Right ventricle myocardium inferior (tissue), 1 donor: Measurements from ENCODE around the gene MACROD1. TPM values are rescaled to one million over a fixed set of nuclear protein-coding genes. Genes with fewer than 3 reads are reported as not detected.

Experiments
- ATAC-seq: fragments of 200-7000 bp; cut with Tn5 transposase; one replicate; pipeline ENCODE4 v1.9.1; 2020; ENCODE audit warnings: mild to moderate bottlenecking, moderate library complexity
- DNase-seq: peaks from one replicate; pipeline ENCODE4 v3.0.0; 2021; ENCODE audit errors: missing footprints
- intact Hi-C: fragments of 100-400 bp; cut with DNase I; formaldehyde crosslinking; loops from one replicate; pipeline ENCODE4 v1.11.0; 2022
- total RNA-seq: library from RNA; stranded (reverse); fragmentation: NEBNext Ultra II Directional; extraction: Animal tissue kit (Norgen Biotek cat#: 25700); gene quantifications from one replicate; pipeline ENCODE4 v1.2.1, GENCODE V29; 2021
- donor health status: DM: no; HTN: yes; CAD: no; lungs with severe emphysema.

MACROD1 gene
- total RNA-seq, 1 donor from 2014 or later, result 119 TPM

DNA sequence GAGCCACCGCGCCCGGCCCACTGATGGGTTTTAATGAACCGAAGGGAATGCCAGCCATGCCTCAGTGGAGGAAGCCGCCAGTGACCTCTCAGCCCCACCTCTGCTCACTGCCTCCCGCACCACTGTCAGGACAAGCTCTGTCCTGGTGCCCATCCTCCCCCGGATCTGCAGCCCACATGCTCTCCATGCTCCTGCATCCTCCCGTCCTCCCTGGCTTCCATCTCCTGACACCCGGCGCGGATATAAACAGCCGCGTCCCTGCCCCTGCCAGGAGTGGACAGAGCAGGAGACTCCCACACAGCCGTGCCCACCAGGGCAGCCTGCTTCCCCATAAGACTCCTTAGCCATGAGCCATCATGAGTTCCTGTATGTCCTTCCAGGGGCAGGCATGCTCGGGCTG lies 26.9 kb downstream of the MACROD1 start:
- intact Hi-C loops, result no loop called here
- ATAC-seq (no peak), DNase-seq (no peak)

- ATAC-seq (no peak), DNase-seq (no peak)
- intact Hi-C loops, result no loop called here
Measured at GRCh38 chr11:64138398-64138797, 27.5 kb downstream of the MACROD1 start.

DNA sequence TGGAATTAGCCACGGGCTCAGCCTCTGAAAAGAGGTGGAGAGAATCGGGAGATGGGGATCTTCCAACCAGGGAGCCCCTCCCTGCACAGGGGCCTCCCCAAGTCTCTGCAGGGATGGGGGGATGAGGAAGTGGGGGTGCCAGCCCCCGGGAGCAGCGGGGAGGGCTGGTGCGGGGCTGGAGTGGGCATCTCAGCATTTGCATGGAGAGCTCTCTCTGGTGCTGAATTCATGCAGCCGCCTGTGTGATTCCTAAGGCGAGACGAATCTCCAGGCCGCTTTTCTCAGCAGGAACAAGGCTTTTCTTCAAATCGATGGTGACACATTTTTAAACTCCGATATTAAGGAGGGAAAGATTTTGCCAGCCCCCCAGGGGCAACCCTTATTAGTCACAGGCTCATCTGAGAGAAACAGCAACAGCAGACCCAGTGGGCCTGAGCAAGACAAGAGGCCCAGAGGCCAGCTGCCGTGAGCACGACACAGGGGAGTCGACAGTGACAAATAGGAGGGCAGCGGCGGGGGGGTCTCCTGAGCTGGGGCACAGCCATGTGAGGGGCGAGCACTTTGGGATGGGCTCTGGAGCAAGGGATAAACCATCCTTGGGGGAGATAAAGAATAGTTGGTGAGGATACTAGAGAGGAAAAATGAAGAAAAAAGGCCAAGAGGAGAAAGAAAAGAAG lies 29.0 kb downstream of the MACROD1 start:
- no peak for DNase-seq
- no peak for ATAC-seq
- intact Hi-C loops, result no loop called here

DNA sequence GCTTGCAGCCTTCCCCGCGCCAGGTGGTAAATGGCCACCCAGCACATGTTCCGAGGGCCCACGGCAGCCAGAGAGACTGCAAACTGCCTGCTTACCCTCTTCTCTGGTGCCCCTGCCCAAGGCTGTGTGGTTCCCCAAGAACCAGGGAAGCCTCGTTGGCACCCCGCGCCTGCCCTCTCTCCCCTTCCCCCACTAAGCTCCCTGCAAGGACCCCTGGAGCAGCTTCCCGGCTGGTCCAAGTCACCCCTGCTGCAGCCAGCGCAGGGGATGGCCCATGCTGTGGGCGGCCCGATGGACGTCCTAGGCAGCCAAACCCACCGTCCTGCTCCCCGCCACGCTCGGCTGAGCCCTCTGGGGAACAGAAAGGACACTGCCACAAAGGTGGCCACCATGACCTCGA lies 30.2 kb downstream of the MACROD1 start:
- DNase-seq, result no peak
- ATAC-seq, result no peak
- intact Hi-C loops, result no loop called here

GRCh38 chr11:64134963-64135362 lies 30.9 kb downstream of the MACROD1 start:
- DNase-seq (no peak), ATAC-seq (no peak)
- intact Hi-C loops, result no loop called here

GRCh38 chr11:64132982-64133705 lies 32.8 kb downstream of the MACROD1 start:
- ATAC-seq (no peak), DNase-seq (no peak)
- intact Hi-C loops, result no loop called here

DNA sequence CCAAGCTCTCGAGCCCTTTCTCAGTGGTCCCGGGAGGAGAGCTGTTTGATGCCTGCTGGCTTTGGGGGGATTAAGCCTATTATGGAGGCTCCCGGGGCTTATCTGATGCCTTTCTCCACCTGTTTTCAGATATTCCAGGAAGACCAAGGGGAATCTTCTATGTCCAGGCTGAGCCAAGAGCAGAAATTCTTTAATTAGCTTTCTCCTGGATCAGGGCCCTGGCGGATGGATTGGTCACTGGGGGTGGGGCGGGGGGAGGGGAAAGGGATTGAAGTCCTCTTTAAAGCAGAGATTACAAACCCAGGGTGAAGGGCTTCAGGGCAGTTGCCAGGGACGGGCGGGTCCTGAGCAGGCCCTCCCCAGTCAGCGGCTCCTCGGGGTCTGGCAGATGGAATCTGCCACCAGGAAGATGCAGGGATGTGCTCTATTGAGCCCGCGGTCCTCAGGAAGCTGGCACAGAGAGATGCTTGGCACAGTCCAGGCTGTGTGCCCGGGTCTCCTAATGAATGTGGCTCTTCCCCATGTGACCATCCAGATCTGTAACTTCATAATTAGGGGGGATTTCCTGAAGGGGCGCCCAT lies 33.6 kb downstream of the MACROD1 start:
- no peak for ATAC-seq
- intact Hi-C loops, result no loop called here

DNA sequence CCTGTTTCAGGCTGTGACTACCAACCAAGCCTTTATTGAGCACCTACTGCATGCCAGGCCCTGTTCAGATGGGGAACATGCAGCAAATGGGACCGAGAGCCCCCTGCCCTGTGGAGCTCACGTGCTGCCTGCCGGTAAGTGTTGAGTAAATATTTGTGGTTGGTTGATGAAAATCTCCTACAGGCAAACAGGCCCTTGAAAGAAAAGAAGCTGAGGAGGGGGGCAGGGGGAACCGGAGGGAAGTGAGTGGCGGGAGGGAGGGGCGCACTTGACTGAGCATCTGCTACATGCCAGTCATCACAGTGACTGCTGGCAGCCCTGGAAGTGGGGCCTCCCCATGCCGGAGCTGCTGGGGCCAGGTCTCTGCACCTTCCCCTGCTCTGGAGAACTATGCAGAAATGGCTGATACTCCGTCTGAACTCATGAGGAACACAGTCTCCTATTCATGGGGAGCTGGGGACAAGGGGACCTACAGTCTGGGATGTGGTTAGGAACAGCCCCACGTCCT lies 34.2 kb downstream of the MACROD1 start:
- ATAC-seq (no peak), DNase-seq (no peak)
- intact Hi-C loops, result no loop called here

More for the DNA sequence above, 33.6 kb downstream of the MACROD1 start:
- DNase-seq, result no peak

DNA sequence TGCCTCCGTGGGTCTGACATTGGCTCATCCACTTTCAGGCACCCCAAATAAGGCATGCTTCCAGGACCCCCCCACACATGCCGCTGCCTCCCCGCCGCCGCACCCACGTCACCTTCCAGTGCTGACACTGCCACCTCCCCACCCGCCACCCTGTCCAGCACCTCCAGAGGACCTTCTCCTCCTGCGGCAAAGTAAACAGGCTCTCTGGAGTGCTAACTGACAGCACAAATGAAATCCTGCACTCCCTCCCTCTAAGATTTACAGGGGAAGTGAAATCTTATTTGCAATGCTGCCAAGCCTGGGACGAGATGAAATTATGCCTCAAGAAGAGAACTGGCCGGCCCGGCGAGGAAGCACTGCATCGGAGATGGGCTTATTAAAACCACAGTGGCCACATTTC lies 35.3 kb downstream of the MACROD1 start:
- no peak for DNase-seq
- ATAC-seq, result no peak
- intact Hi-C loops, result no loop called here

DNA sequence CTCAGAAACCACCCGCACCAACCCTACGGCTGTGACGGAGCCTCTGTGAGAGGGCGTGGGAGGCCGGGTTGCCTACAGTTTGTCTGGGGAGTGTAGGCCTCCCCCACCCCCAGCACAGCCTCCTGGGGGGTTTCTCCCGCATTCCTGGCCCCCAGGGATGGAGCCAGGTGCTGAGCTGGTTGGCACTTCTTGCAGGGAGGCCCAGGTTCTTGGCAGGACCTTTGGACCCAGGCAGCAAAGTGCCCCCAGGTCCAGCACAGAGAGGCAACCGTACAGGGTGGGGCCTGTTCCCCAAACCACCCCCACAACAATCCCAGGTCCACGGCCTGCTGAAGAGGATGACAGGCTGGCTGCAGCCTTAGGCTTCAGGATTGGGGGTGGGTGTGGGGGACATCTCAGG lies 36.5 kb downstream of the MACROD1 start:
- intact Hi-C loops, result no loop called here
- no peak for ATAC-seq
- no peak for DNase-seq

- intact Hi-C loops, result no loop called here
- DNase-seq, result no peak
- ATAC-seq, result no peak
Measured at GRCh38 chr11:64128255-64129006, 37.5 kb downstream of the MACROD1 start.

DNA sequence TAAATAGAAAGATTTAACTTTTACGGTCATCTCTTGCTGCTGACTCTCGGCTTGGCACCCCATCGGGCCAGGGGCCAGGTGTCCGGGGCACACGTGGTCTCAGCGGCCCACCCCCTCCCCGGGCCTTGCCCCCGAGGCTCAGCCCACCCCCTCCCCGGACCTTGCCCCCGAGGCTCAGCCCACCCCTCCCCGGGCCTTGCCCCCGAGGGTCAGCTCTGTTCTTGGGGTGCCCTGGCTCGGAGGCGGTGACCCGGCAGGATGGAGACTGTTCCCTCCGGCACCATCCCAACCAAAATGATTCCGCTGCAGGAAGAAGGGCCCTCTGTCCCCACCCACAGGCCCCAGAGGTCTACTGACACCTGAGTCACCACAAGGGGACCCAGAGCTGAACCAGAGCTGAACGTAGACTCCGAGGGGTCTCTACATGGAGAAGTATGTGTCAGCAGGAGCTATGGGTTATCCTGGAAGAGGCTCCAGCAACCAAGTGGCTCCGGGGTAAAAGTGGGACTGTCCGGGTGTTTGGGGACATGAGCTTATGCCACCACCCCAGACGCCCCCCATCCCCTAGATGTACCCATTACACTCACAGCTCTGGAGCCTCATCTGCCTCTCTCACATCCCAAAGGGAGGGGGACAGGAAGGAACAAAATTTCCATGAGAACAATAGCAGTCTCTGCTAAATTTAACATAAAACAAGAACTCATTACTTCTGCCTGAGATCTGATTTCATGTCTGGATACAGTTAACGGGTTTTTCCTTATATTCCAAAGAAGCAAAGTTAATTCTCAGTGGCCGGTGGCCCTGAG lies 38.4 kb downstream of the MACROD1 start:
- no peak for ATAC-seq
- DNase-seq, result no peak
- intact Hi-C loops, result no loop called here

DNA sequence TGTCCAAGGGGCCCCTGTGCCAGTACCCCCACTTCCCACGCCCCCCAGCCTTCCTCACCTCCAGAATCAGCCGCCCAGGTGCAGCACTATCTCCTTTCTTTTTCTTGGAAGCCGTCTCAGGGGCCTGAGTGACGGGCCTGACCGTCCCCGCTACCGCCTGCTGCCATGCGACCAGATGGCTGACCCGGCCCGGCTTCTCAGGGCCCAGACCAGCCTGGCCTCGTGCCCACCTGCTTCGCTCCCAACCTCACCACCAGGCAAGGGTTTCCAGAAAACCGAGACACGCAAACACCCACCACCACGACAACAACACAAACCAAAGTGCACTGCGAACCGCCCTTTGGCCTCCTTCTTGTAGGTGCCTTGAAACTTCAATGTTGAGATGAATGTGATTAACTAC lies 39.1 kb downstream of the MACROD1 start:
- ATAC-seq, result no peak
- no peak for DNase-seq
- intact Hi-C loops, result no loop called here

DNA sequence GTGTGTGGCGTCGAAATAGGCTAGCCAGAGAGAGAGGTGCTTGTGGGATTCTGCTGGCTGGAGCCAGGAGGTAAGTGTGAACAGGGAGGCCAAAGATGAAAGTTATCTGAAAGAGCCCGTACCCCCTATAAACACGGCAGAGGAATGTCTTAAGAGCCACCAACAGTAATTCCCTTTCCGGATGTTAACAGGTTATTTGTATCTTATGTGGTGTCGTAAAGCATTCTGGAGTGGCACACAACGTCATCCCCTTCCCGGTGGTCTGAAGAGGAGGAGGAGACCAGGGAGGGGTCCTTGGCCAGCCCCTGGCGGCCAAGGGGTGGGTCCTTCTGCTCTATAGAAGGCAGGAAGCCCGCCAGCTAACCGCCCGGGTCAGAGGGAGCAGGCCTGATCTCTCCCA lies 39.5 kb downstream of the MACROD1 start:
- intact Hi-C loops, result no loop called here
- DNase-seq (no peak), ATAC-seq (no peak)

DNA sequence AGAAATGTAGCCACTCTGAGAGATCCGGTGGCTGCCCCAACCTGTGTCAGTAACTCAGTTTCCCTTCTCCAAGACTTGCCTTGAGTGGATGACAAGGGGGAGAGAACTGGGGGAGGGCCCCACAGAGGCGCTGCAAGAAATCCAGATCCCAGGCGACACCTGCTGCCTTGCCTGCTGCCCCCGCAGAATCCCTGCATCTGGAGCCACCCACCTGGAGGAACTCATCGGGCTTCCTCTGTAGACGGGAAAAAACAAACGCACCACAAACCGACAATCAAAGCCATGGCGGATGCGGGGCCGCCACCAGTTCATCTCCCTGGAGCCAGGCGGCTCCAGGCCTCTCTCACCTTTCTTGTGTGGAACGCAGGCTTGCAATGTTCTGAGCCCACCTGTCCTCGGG lies 40.2 kb downstream of the MACROD1 start:
- DNase-seq, result no peak
- ATAC-seq, result no peak
- intact Hi-C loops, result no loop called here

DNA sequence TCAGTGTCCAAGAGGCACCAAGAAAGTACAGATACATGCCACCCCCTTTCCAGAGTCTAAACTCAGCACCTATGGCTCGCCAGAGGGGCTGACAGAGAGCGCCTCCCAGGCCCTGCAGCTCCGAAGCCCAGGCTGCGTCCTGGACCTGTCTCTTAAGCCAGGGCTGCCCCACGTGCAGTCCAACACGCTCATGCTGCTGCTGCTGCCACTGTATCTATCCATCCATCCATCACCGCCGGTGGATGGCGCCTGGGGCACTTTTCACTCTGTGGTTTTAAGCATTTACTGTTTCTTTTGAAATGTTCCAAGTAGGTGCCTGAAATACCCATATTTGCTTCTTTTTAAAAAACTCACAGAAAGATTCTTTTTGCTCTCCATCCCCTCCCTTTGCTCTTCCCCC lies 41.8 kb downstream of the MACROD1 start:
- intact Hi-C loops, result loop anchor here (5.0 kb wide), 1 partner anchor 47 kb away; no protein-coding TSS in a partner anchor
- ATAC-seq, result no peak
- no peak for DNase-seq

DNA sequence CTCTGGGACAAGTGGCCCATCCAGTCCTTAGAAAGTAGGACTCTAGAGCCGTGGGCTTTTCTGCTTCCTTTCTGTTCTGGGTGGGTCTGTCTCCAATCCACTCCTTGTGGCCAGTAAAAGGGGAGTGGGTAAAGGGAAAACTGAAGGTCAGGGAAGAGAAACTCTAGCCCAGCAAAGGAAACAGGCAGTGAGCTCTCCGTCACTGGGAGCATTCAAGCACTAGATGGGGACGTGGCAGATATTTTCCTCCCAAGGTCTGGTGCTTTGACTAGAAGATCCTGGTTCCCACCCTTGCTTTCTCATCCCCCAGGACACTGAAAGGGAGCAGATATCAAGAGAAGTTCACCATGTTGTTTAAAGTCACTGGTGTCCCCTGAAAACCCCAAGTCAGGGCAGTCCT lies 42.2 kb downstream of the MACROD1 start:
- intact Hi-C loops, result loop anchor here (5.0 kb wide), 1 partner anchor 46 kb away; no protein-coding TSS in a partner anchor
- DNase-seq, result no peak
- no peak for ATAC-seq
